H1 (cell line): ENCODE results near the gene KCNQ1OT1.

Experiments used
- BRCA1 ChIP-seq: IDR thresholded peaks from 2 replicates; pipeline ENCODE4 v1.6.1; 2012; ENCODE audit warnings: low read depth, low read length, improper control_type of control experiment
- CBX5 ChIP-seq: fragments of 300-800, 300-1000 bp; sonication (generic); IDR thresholded peaks from 2 replicates; pipeline ENCODE4 v1.7.1; 2016; ENCODE audit warnings: antibody characterized with exemption, low read length, low read depth
- CBX8 ChIP-seq: fragments of 300-800, 300-1000 bp; sonication (generic); IDR thresholded peaks from 2 replicates; pipeline ENCODE4 v1.7.1; 2016; ENCODE audit warnings: low read depth, low read length, borderline replicate concordance
- CTCF ChIP-seq, 3 experiments: IDR thresholded peaks; 1 replicate in 2 of 3; 2 replicates in 1 of 3; pipeline versions ENCODE4 v1.5.1 to v1.6.1; 2011; ENCODE audit warnings: low read length in 3 of 3, mild to moderate bottlenecking in 3 of 3, inconsistent platforms in 2 of 3, low read depth in 1 of 3, moderate library complexity in 1 of 3; ENCODE audit not compliant: insufficient read depth in 1 of 3; ENCODE audit errors: control extremely low read depth in 1 of 3
- EZH2 ChIP-seq: fragments of 200-600 bp; sonication (generic); IDR thresholded peaks from 2 replicates; pipeline ENCODE4 v1.7.1; 2012; ENCODE audit warnings: low read depth, mild to moderate bottlenecking, moderate library complexity, low read length, inconsistent platforms; ENCODE audit not compliant: severe bottlenecking
- KDM1A ChIP-seq: fragments of 200-600, 300-600 bp; sonication (generic); IDR thresholded peaks from 2 replicates; pipeline ENCODE4 v1.7.1; 2016; ENCODE audit warnings: mild to moderate bottlenecking, low read length, borderline replicate concordance
- POLR2A ChIP-seq, 2 experiments: IDR thresholded peaks; 1 replicate in 1 of 2; 2 replicates in 1 of 2; pipeline ENCODE4 v1.6.1; 2011; ENCODE audit warnings: low read depth in 2 of 2, low read length in 2 of 2, mild to moderate bottlenecking in 2 of 2; ENCODE audit errors: control extremely low read depth in 1 of 2
- SIN3A ChIP-seq, 2 experiments: IDR thresholded peaks in 1 of 2; conservative IDR thresholded peaks in 1 of 2; 2 replicates each; pipeline ENCODE4 v1.6.1; 2011 to 2012; ENCODE audit warnings: low read length in 2 of 2, improper control_type of control experiment in 1 of 2, low read depth in 1 of 2, mild to moderate bottlenecking in 1 of 2
- TAF1 ChIP-seq: IDR thresholded peaks from 2 replicates; pipeline ENCODE4 v1.6.1; 2011; ENCODE audit warnings: mild to moderate bottlenecking, low read depth, low read length
- YY1 ChIP-seq: IDR thresholded peaks from 2 replicates; pipeline ENCODE4 v1.6.1; 2011; ENCODE audit warnings: low read depth, mild to moderate bottlenecking, low read length

GRCh38 chr11:2630679-2631078, 69.1 kb downstream of the KCNQ1OT1 start:
- TF ChIP-seq SIN3A (conservative IDR thresholded peaks at IDR 0.05 in 1 of 2, IDR thresholded peaks at IDR 0.05 in 1 of 2; ENCODE audit: low read depth in 1 of 2, low read length in 2 of 2) (no peak), CTCF (IDR thresholded peaks at IDR 0.05; ENCODE audit: control extremely low read depth in 1 of 3, insufficient read depth in 1 of 3, low read depth in 1 of 3, low read length in 3 of 3) (no peak), KDM1A (no peak), CBX8 (no peak), YY1 (no peak), POLR2A (IDR thresholded peaks at IDR 0.05; ENCODE audit: control extremely low read depth in 1 of 2, low read depth in 2 of 2, low read length in 2 of 2) (no peak), CBX5 (no peak), TAF1 (no peak), EZH2 (no peak), BRCA1 (no peak)
